ENCODE results near the gene PRKCA. TPM values are rescaled to one million over a fixed set of nuclear protein-coding genes. Genes with fewer than 3 reads are reported as not detected.

PRKCA gene
- total and polyA plus RNA-seq, 9 donors, result 9.1 to 67.6 (median 37.2) TPM

DNA sequence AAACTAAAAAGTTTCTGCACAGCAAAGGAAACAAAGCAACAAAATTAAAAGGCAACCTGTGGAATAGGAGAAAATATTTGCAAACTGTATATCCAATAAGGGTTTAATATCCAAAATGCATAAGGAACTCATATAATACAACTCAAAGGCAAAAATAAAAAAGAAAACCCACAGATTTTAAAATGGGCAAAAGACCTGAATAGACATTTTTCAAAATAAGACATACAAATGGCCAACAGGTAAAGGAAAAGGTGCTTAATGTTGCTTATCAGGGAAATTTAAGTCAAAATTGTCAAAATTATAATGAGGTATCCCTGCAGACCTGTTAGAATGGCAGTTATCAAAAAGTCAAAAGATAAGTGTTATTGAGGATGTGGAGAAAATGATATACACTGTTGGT lies 399.0 kb downstream of the PRKCA start:
- no peak for DNase-seq
- Histone ChIP-seq H3K36me3 (no peaks in the 10 kb centered on the region), H3K27ac (no peak overlapping the region), H3K9me3 (no peaks in the 10 kb centered on the region), H3K4me3 (no peak overlapping the region), H3K27me3 (no peaks in the 10 kb centered on the region), H3K4me1 (ENCODE audit: insufficient read depth) (no peaks in the 10 kb centered on the region)
- TF ChIP-seq, protein P1, sequence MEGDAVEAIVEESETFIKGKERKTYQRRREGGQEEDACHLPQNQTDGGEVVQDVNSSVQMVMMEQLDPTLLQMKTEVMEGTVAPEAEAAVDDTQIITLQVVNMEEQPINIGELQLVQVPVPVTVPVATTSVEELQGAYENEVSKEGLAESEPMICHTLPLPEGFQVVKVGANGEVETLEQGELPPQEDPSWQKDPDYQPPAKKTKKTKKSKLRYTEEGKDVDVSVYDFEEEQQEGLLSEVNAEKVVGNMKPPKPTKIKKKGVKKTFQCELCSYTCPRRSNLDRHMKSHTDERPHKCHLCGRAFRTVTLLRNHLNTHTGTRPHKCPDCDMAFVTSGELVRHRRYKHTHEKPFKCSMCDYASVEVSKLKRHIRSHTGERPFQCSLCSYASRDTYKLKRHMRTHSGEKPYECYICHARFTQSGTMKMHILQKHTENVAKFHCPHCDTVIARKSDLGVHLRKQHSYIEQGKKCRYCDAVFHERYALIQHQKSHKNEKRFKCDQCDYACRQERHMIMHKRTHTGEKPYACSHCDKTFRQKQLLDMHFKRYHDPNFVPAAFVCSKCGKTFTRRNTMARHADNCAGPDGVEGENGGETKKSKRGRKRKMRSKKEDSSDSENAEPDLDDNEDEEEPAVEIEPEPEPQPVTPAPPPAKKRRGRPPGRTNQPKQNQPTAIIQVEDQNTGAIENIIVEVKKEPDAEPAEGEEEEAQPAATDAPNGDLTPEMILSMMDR (IDR thresholded peaks at IDR 0.05), result no peak
- TF ChIP-seq POLR2A (IDR thresholded peaks at IDR 0.05), result no peak
- TF ChIP-seq EP300 (IDR thresholded peaks at IDR 0.05), result no peak
- intact Hi-C loops (cut with DNase I), result no loop called here

DNA sequence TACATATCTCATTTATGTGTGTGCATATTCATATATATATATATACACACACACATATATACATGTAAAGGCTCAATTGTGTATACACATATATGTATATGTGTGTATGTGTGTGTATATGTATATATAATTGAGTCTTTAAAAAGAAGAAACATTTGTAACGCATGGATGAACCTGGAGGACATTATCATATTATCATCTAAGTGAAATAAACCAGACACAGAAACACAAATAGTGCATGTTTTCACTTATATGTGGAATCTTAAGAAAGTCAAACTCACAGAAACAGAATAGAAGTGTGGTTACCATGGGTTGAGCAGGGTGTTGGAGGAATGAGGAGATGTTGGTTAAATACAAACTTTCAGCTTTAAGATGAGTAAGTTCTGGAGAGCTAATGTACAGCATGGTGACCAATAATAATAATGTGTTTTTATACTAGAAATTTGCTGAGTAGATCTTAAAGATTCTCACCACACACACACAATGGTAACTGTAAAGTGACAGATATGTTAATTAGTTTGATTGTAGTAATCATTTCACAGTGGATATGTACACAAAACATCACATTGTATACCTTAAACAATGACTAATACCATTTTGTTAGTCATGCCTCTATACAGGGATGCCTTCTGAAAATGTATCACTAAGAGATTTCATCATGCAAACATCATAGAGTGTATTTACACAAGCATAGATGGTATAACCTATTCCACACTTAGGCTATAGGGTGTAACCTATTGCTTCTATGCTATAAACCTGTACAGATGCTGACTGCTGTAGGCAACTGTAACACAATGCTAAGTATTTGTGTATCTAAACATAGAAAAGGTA lies 399.9 kb downstream of the PRKCA start:
- 97 to 98% (median 98%) methylated on average over 1 of the region's 1 CpG for WGBS, 3 donors
- Histone ChIP-seq H3K4me1 (ENCODE audit: insufficient read depth) (no peaks in the 10 kb centered on the region), H3K27me3 (no peaks in the 10 kb centered on the region), H3K4me3 (no peak overlapping the region), H3K27ac (no peak overlapping the region), H3K36me3 (no peaks in the 10 kb centered on the region), H3K9me3 (no peaks in the 10 kb centered on the region)
- TF ChIP-seq, protein P1 (IDR thresholded peaks at IDR 0.05), result no peak
- TF ChIP-seq POLR2A (IDR thresholded peaks at IDR 0.05) (no peak), EP300 (IDR thresholded peaks at IDR 0.05) (no peak)
- no peak for DNase-seq
- intact Hi-C loops (cut with DNase I), result no loop called here

DNA sequence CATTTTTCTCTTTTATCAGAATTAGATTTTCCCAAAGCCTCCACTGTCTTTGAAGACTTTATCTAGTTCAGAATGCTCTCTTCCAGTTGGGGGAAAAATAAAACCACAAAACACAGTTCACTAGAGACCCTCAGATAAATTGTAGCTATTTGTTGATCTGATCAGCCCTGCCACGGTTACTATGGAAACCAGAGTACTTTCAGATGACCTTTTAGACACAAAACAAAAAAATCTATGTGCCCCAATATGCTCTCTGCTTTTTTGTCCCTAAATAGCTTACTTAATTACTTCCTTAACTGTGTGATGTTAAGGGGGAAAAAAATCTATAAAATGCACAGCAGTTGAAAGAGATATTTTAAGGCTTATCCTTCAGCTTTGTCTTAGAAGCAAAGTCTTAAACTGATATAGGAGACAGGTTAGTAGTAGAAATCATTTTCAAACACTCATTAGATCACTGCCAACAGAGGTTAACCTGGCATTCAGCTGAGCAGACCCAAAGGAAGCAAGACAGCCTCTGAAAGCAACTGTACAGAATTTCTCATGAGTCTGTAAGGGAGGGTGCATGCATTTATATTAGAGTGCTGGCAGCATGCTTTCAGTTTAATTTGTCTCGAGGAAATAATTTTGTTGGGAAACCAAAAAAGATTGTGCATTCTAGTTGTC lies 402.6 kb downstream of the PRKCA start:
- H3K27me3 ChIP-seq, result no peaks in the 10 kb centered on the region
- no peaks in the 10 kb centered on the region for H3K9me3 ChIP-seq
- TF ChIP-seq POLR2A (IDR thresholded peaks at IDR 0.05), result no peak
- TF ChIP-seq EP300 (IDR thresholded peaks at IDR 0.05), result no peak
- TF ChIP-seq, protein P1 (IDR thresholded peaks at IDR 0.05), result no peak
- no peak overlapping the region for H3K4me3 ChIP-seq
- DNase-seq, result no peak
- no peaks in the 10 kb centered on the region for H3K36me3 ChIP-seq
- no peaks in the 10 kb centered on the region for H3K4me1 ChIP-seq (ENCODE audit: insufficient read depth)
- no peak overlapping the region for H3K27ac ChIP-seq
- intact Hi-C loops (cut with DNase I), result loop anchor here in 1 of 4 donors (2.0 kb wide), 1 partner anchor 30 kb away; no protein-coding TSS in a partner anchor
- 9 to 23% (median 18%) methylated on average over 2 of the region's 2 CpGs for WGBS, 3 donors

DNA sequence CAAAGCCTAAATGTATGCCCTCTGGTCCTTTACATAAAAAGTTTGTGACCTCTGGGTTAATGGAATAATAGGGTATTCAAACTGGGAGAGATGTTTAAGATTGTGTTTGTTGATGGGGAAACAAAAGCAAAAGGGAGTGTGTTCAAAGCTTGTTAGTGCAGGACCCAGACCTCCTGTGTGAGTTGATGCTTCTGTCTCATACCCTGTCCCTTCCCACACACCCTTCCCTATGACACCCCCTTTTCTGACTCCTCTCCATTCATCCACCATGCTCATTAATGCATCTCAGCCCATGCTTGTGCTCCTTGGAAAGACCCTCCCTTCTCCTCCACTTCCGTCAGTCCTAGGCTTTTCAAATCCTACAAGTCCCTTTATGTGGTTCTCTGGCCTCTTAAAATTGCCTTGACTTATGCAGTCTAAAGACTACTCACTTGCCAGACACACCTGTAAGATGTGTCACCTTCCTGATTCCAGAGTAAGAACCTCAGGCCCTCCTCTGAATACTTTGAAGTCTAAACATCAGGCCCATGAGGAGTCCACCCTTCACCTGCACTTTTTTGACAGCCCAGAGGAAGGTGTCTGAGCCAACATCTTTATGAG lies 404.5 kb downstream of the PRKCA start:
- H3K36me3 ChIP-seq, result no peaks in the 10 kb centered on the region
- whole genome bisulfite sequencing, 3 donors, result 96 to 100% (median 97%) methylated on average over 1 of the region's 1 CpG
- no peaks in the 10 kb centered on the region for H3K27me3 ChIP-seq
- H3K9me3 ChIP-seq, result no peaks in the 10 kb centered on the region
- no peak for DNase-seq
- no peak overlapping the region for H3K27ac ChIP-seq
- H3K4me1 ChIP-seq (ENCODE audit: insufficient read depth), result no peaks in the 10 kb centered on the region
- intact Hi-C loops (cut with DNase I), result no loop called here
- no peak overlapping the region for H3K4me3 ChIP-seq
- TF ChIP-seq, protein P1 (IDR thresholded peaks at IDR 0.05), result no peak
- TF ChIP-seq EP300 (IDR thresholded peaks at IDR 0.05) (no peak), POLR2A (IDR thresholded peaks at IDR 0.05) (no peak)

All from ovary (tissue), 9 donors.